Retinal pigment epithelial cell (primary cell): ENCODE data around the gene PPT2.

Experiments
- DNase-seq: peaks from one replicate; pipeline ENCODE4 v3.0.0-alpha.2; 2010; ENCODE audit warnings: low read depth
- H3K4me3 ChIP-seq: 2 replicates; pipeline ENCODE4 v1.5.1; 2011; ENCODE audit warnings: mild to moderate bottlenecking, low read length, control low read depth, moderate library complexity
- CTCF ChIP-seq: conservative IDR thresholded peaks from 2 replicates; pipeline ENCODE4 v1.5.1; 2011; ENCODE audit warnings: low read depth, low read length, control low read depth, inconsistent platforms

Gene PPT2

GRCh38 chr6:32195902-32196681, 42.2 kb downstream of the PPT2 start:
- TF ChIP-seq CTCF = no peak
- peak overlapping the region; percentile 88 for H3K4me3 ChIP-seq
- DNase-seq = peak; percentile 84

- TF ChIP-seq CTCF = peak; percentile 8
- H3K4me3 ChIP-seq = peak overlapping the region; percentile 88
- no peak for DNase-seq
Measured at GRCh38 chr6:32196682-32197616, 43.0 kb downstream of the PPT2 start.

GRCh38 chr6:32198345-32198696, 44.4 kb downstream of the PPT2 start:
- TF ChIP-seq CTCF = no peak
- no peak for DNase-seq
- no peak overlapping the region for H3K4me3 ChIP-seq

DNA sequence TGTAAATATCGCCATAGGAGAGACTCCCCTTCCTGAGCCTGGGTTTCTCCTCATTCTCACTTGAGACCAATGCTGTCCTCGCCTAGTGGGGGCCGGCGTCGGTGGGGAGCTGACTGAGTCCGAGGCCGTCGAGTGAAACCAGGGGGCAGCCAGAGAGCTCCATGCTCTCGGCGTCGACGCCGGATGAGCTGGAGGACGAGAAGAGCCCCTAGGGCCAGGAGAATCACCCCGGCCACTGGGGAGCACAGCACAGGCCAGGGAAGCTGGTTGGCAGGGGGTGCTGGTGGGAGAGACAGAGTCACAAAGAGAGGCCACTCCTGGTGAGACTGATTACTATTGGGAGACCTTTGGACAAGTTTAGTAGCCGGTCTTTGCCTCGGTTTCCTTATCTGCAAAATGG, 44.9 kb downstream of the PPT2 start:
- TF ChIP-seq CTCF = no peak
- no peak overlapping the region for H3K4me3 ChIP-seq
- DNase-seq = no peak

DNA sequence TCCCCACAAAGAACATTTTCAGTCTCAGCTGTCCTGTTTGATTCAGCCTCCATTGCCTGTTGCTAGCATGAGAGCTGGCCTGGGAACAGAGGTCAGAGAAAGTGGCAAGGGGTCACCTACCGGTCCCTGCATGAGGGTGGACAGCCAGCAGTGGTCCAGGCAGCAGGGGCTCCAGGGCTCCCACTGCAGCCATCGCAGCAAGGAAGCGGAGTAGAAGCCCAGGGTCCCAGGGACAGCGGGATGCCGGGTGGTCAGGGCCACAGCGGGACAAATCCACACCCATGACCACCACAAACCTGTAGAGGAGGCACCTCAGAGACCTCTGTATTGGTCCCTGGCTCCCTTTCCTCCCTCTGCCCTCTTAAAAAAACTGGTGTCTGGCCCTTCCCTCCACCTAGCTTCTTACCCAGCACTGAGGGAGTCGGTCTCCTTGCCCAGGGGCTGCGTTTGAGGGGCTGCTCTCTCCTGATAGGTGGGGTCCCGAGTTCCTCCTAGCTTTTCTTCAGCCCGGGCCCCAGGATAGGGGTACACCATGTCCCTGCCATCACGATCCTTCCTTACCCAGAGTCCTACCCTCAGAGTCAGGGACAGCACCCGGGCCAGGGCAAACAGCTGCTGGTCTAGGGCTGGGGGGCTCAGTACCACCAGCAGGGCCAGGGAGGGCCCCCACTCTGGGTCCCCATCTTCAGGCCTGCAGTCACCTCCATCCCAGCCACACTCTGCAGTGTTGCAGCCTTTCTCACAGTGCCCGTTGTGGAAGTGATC, 47.0 kb downstream of the PPT2 start:
- H3K4me3 ChIP-seq = no peak overlapping the region
- no peak for TF ChIP-seq CTCF
- DNase-seq = no peak

- no peak overlapping the region for H3K4me3 ChIP-seq
- TF ChIP-seq CTCF = no peak
Measured at GRCh38 chr6:32202186-32202585, 48.2 kb downstream of the PPT2 start.

More at GRCh38 chr6:32202186-32202585, 48.2 kb downstream of the PPT2 start:
- DNase-seq = no peak
